ENCODE measurements around the gene ASPSCR1. TPM values are rescaled to one million over a fixed set of nuclear protein-coding genes. Genes with fewer than 3 reads are reported as not detected.

ASPSCR1 gene
- total and polyA plus RNA-seq, 2 of the 13 experiments (the other 11 are each of a cell fraction or from before 2014, with no cell fraction given) = 274 to 314 TPM

GRCh38 chr17:82016061-82016874 lies 38.8 kb downstream of the ASPSCR1 start (continued):
- TF ChIP-seq YEATS4 (CRISPR knock-in tag; IDR thresholded peaks at IDR 0.05; ENCODE audit: borderline replicate concordance) = no peak
- peak; percentile 32 for TF ChIP-seq SRSF4 (IDR thresholded peaks at IDR 0.05; ENCODE audit: low read depth, low read length, poor library complexity, severe bottlenecking)
- TF ChIP-seq MTA1 (CRISPR knock-in tag; IDR thresholded peaks at IDR 0.05; ENCODE audit: borderline replicate concordance) = no peak
- TF ChIP-seq ZFX (CRISPR knock-in tag; IDR thresholded peaks at IDR 0.05; ENCODE audit: low read depth) = peak; percentile 42
- no peak for TF ChIP-seq SALL2 (CRISPR knock-in tag; IDR thresholded peaks at IDR 0.05)
- no peak for TF ChIP-seq GPBP1L1 (CRISPR knock-in tag; IDR thresholded peaks at IDR 0.05)
- TF ChIP-seq STAG1 (CRISPR knock-in tag; IDR thresholded peaks at IDR 0.05) = no peak
- no peak for TF ChIP-seq ETV5 (CRISPR knock-in tag; IDR thresholded peaks at IDR 0.05; ENCODE audit: borderline replicate concordance)
- TF ChIP-seq POLR2AphosphoS5 (IDR thresholded peaks at IDR 0.05; ENCODE audit: low read depth, low read length) = 0 out of 2 replicates have a peak, but pooled peaks have one; percentile 28
- TF ChIP-seq HNF1A (IDR thresholded peaks at IDR 0.05; ENCODE audit: low read depth) = no peak
- TF ChIP-seq HNF1A (CRISPR knock-in tag; IDR thresholded peaks at IDR 0.05; ENCODE audit: borderline replicate concordance) = no peak
- no peak for TF ChIP-seq HOXA5 (CRISPR knock-in tag; IDR thresholded peaks at IDR 0.05)
- 0 out of 2 replicates have a peak, but pooled peaks have one; percentile 6 for TF ChIP-seq ARID5B (CRISPR knock-in tag; IDR thresholded peaks at IDR 0.05)
- TF ChIP-seq ATF7-NPFF (CRISPR knock-in tag; IDR thresholded peaks at IDR 0.05; ENCODE audit: low read depth) = no peak
- TF ChIP-seq ZNF10 (CRISPR knock-in tag; IDR thresholded peaks at IDR 0.05; ENCODE audit: borderline replicate concordance, low read depth) = no peak
- no peak for TF ChIP-seq ZNF224 (CRISPR knock-in tag; IDR thresholded peaks at IDR 0.05)
- no peak for TF ChIP-seq NR2C2 (CRISPR knock-in tag; IDR thresholded peaks at IDR 0.05; ENCODE audit: borderline replicate concordance)
- TF ChIP-seq TAF1 (CRISPR knock-in tag; IDR thresholded peaks at IDR 0.05) = 0 out of 2 replicates have a peak, but pooled peaks have one; percentile 15
- no peak for TF ChIP-seq SMAD9 (CRISPR knock-in tag; IDR thresholded peaks at IDR 0.05)
